Measurements from ENCODE around the gene TRMT112.
A peak's percentile ranks its signal among the peaks of the same experiment; 100 is the strongest.

- TF ChIP-seq CTCF (IDR thresholded peaks at IDR 0.05) (peak in 1 of 7 experiments; percentile 3), POLR2A (IDR thresholded peaks at IDR 0.05) (no peak)
Observed at GRCh38 chr11:64334764-64335735, 17.7 kb upstream of the TRMT112 start.

Data from body of pancreas (tissue), 4 donors.